HG03520 (cell line): ENCODE results near the gene METTL26.

Experiments
- ATAC-seq: cut with Tn5 transposase; IDR thresholded peaks from one replicate; pipeline ENCODE4 v1.9.1; 2021; ENCODE audit warnings: mild to moderate bottlenecking, moderate library complexity; ENCODE audit not compliant: unreplicated experiment

Gene METTL26

GRCh38 chr16:660459-661183, 24.5 kb upstream of the METTL26 start:
- ATAC-seq = peak; percentile 47

GRCh38 chr16:660132-660458, 24.0 kb upstream of the METTL26 start:
- ATAC-seq = no peak

- ATAC-seq = no peak
These were observed 23.5 kb upstream of the METTL26 start for GRCh38 chr16:659618-660017.

GRCh38 chr16:658679-659571, 22.8 kb upstream of the METTL26 start:
- no peak for ATAC-seq

- ATAC-seq = no peak
These were observed 21.4 kb upstream of the METTL26 start for GRCh38 chr16:657487-657886.

GRCh38 chr16:654034-654433, 17.9 kb upstream of the METTL26 start:
- no peak for ATAC-seq

- no peak for ATAC-seq
These were observed 16.6 kb upstream of the METTL26 start for GRCh38 chr16:652454-653305.

- ATAC-seq = no peak
These were observed 15.7 kb upstream of the METTL26 start for GRCh38 chr16:651844-652243.

- ATAC-seq = peak; percentile 5
These were observed 13.5 kb upstream of the METTL26 start for GRCh38 chr16:649631-650030.

GRCh38 chr16:648781-649589, 12.9 kb upstream of the METTL26 start, which contains the start of gene WDR90:
Gene WDR90 (plus strand): TSS chr16:649365. CDS start chr16:649417, 52 bp downstream.
- ATAC-seq = peak; percentile 59

GRCh38 chr16:648071-648780, 12.1 kb upstream of the METTL26 start:
- ATAC-seq = no peak

GRCh38 chr16:647173-647902, 11.2 kb upstream of the METTL26 start:
- ATAC-seq = no peak

- ATAC-seq = no peak
These were observed 10.6 kb upstream of the METTL26 start for GRCh38 chr16:646679-647172.

- no peak for ATAC-seq
These were observed 10.0 kb upstream of the METTL26 start for GRCh38 chr16:645852-646678.

- ATAC-seq = no peak
These were observed 8.5 kb upstream of the METTL26 start for GRCh38 chr16:644556-644955.

- ATAC-seq = no peak
These were observed 6.9 kb upstream of the METTL26 start for GRCh38 chr16:643050-643368.

- no peak for ATAC-seq
These were observed 6.3 kb upstream of the METTL26 start for GRCh38 chr16:642189-643049.
